Adrenal gland (tissue), 12 donors: ENCODE measurements around the gene SYNE1. TPM values are rescaled to one million over a fixed set of nuclear protein-coding genes. Genes with fewer than 3 reads are reported as not detected.

ENCODE experiments used
- DNase-seq, 7 donors: peaks; one replicate each; pipeline ENCODE4 v3.0.0-alpha.2; 2019 to 2020
- H3K27ac ChIP-seq, 5 donors: fragments of 200-600 bp; sonication (generic) in 4 of 5; 1 replicate in 3 of 5; 2 replicates in 2 of 5; pipeline versions ENCODE4 v1.5.1 to v1.8.0; 2016 to 2020; ENCODE audit warnings: mild to moderate bottlenecking in 1 of 5
- H3K27me3 ChIP-seq: fragments of 200-600 bp; 2 replicates; pipeline ENCODE4 v1.8.0; 2021
- H3K36me3 ChIP-seq, 2 donors: fragments of 200-600 bp; replicated peaks in 1 of 2; 1 replicate in 1 of 2; 2 replicates in 1 of 2; pipeline versions ENCODE4 v1.5.1 to v1.8.0; 2018 to 2022
- H3K4me1 ChIP-seq, 2 donors: fragments of 200-600 bp; replicated peaks in 1 of 2; 1 replicate in 1 of 2; 2 replicates in 1 of 2; pipeline versions ENCODE4 v1.5.1 to v1.8.0; 2018 to 2021
- H3K4me3 ChIP-seq, 4 donors: fragments of 200-600 bp; sonication (generic) in 3 of 4; one replicate each; pipeline ENCODE4 v1.5.1; 2016 to 2018
- H3K9me3 ChIP-seq, 3 donors: fragments of 200-600 bp; sonication (generic) in 1 of 3; replicated peaks in 1 of 3; 1 replicate in 2 of 3; 2 replicates in 1 of 3; pipeline versions ENCODE4 v1.5.1 to v1.8.0; 2016 to 2021
- POLR2A ChIP-seq, 2 donors: fragments of 450-650 bp; IDR thresholded peaks; one replicate each; pipeline ENCODE4 v1.6.1; 2017; ENCODE audit warnings: antibody characterized with exemption in 2 of 2, mild to moderate bottlenecking in 2 of 2, moderate library complexity in 1 of 2
- WGBS, 4 donors: extraction: QIAGEN DNeasy Blood & Tissue Kit in 2 of 4; methylation state at CpG; one replicate each; pipeline versions ENCODE4 v1.1.5 to v1.1.7; 2013 to 2017; 5-methylcytosine and 5-hydroxymethylcytosine counted together
- intact Hi-C, 2 donors: fragments of 100-400 bp; cut with DNase I; formaldehyde crosslinking; loops; one replicate each; pipeline versions ENCODE4 v1.14.1 to v1.15.0; 2022 to 2023
- polyA plus RNA-seq, 3 donors: library from polyadenylated mRNA; stranded (reverse); fragments of 200-250 nt in 2 of 3; fragments of 350-450 nt in 1 of 3; fragmentation: Illumina TruSeq in 1 of 3; extraction: RNeasy Lipid Tissue Mini Kit (QIAGEN cat#74804) in 1 of 3; gene quantifications; one replicate each; pipeline ENCODE4 v1.2.3, GENCODE V29; 2013 to 2014
- total RNA-seq, 9 donors: library from RNA; depleted of rRNA in 4 of 9; stranded (reverse); fragments of >200 nt in 4 of 9; fragments of 120-200 nt in 1 of 9; fragmentation: NEBNext Ultra II Directional in 1 of 9; extraction: Animal tissue kit (Norgen Biotek cat#: 25700) in 1 of 9; gene quantifications; one replicate each; pipeline versions ENCODE4 v1.1.0 to v1.2.4, GENCODE V29; 2013 to 2023
- TF ChIP-seq, protein P1 (sequence below), 6 experiments: fragments of 450-650 bp in 4 of 6; fragments of 200-600 bp in 2 of 6; sonication (generic) in 1 of 6; IDR thresholded peaks; 1 replicate in 5 of 6; 2 replicates in 1 of 6; pipeline versions ENCODE4 v1.5.1 to v1.8.0; 2016 to 2021; ENCODE audit warnings: antibody characterized with exemption in 6 of 6, mild to moderate bottlenecking in 2 of 6, moderate library complexity in 1 of 6
- donor health status: healthy with polysubstance abuse.
- donor health status: Bipolar disorder and iron deficiency.
- donor health status: DM: yes; HTN: yes; CAD: no.
- donor health status: DM: no; HTN: no; CAD: no.
- donor health status: DM: no; HTN: no; CAD: no.
- donor health status: DM: yes; HTN: yes; CAD: no.

The SYNE1 gene
- total and polyA plus RNA-seq, 12 donors: 29.0 to 170 (median 93.1) TPM

DNA sequence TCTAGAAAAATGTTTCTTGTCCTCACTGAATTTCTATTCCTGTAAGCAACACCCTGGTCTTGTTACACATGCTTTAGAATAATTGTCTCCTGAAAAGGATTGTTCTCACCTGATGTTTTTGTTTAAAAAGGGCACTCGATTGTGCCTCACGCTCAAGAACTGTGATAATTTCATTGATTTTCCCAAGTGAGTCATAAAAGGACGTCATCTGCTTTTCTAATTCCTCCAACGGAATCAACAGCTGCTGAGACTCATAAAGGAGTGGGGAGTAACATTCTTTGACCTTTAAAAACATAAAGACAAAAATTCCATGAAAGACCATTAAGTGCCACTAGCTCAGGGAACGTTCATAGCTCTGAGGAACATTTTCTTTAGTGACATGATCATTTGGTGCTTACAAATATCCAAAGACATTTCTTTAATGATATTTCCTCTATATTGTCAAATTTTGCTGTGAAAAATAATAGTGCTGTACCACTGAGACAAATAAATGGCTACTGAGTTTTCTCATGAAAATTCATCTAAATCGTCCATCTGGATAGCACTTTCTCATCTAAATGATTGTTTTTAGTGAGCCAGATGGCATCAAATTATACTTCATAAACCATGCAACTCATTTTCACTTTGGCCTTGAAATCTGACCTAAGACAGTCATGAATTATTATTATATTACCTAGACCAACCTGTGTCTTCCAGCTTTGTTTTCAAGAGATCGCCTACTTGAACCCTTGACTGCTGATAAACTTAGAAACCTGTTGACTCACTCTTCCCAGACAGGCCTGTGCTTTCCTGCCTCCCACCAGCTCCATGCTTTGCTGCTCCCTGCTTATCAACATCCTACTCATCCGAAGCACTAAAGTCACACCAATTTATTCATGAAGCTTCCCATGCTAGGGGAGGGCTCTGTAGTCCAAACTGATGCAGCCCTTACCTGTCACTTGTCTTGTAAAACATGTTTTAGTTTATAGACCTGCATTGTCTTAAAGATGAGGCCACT lies 178.2 kb downstream of the SYNE1 start:
- no peaks in the 10 kb centered on the region for H3K9me3 ChIP-seq
- H3K36me3 ChIP-seq: no peaks in the 10 kb centered on the region
- no peak overlapping the region for H3K27ac ChIP-seq
- no peak overlapping the region for H3K4me3 ChIP-seq
- intact Hi-C loops: no loop called here
- no peaks in the 10 kb centered on the region for H3K27me3 ChIP-seq
- H3K4me1 ChIP-seq: no peaks in the 10 kb centered on the region
- DNase-seq: no peak
- WGBS, 4 donors: 58 to 70% (median 59%) methylated on average over 8 of the region's 8 CpGs
- TF ChIP-seq POLR2A (IDR thresholded peaks at IDR 0.05): no peak
- TF ChIP-seq, protein P1, sequence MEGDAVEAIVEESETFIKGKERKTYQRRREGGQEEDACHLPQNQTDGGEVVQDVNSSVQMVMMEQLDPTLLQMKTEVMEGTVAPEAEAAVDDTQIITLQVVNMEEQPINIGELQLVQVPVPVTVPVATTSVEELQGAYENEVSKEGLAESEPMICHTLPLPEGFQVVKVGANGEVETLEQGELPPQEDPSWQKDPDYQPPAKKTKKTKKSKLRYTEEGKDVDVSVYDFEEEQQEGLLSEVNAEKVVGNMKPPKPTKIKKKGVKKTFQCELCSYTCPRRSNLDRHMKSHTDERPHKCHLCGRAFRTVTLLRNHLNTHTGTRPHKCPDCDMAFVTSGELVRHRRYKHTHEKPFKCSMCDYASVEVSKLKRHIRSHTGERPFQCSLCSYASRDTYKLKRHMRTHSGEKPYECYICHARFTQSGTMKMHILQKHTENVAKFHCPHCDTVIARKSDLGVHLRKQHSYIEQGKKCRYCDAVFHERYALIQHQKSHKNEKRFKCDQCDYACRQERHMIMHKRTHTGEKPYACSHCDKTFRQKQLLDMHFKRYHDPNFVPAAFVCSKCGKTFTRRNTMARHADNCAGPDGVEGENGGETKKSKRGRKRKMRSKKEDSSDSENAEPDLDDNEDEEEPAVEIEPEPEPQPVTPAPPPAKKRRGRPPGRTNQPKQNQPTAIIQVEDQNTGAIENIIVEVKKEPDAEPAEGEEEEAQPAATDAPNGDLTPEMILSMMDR (IDR thresholded peaks at IDR 0.05): no peak

DNA sequence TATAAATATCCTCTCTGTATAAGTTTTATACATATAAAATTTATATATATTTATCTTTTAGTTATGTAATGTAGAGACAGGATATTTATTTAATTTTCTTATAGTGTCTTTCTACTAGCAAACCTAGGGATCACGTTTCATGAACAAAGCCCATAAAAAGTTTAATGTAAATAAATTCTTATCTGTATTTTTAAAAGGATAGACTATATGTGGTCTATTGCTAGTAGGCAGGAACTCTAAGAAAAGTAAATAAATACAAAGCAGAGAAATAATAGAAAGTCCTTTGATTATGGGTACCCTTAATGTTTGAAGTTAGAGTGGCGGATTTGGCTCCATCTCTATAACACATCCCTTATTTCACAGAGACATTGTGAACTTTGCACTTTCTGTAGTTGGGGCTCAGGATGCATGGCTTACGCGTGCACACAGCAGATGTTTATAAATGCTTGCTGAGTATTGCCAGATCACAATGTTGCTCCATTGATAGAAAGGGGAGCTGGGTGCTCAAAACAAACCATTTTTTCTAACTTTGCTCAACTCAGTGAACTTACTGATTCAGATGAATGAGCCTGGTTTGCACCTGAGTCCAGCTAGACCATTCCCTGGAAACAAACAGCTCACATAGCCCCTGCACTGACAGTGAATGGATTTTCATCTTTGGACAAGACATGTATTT lies 179.1 kb downstream of the SYNE1 start:
- no peak for DNase-seq
- Histone ChIP-seq H3K9me3 (no peaks in the 10 kb centered on the region), H3K4me3 (no peak overlapping the region), H3K4me1 (no peaks in the 10 kb centered on the region), H3K27ac (no peak overlapping the region), H3K36me3 (no peaks in the 10 kb centered on the region), H3K27me3 (no peaks in the 10 kb centered on the region)
- no peak for TF ChIP-seq POLR2A (IDR thresholded peaks at IDR 0.05)
- TF ChIP-seq, protein P1 (IDR thresholded peaks at IDR 0.05): no peak
- 83 to 90% (median 89%) methylated on average over 4 of the region's 4 CpGs for WGBS, 4 donors
- intact Hi-C loops: no loop called here

GRCh38 chr6:152454003-152454402 lies 183.2 kb downstream of the SYNE1 start:
- Histone ChIP-seq H3K4me1 (no peaks in the 10 kb centered on the region), H3K9me3 (no peaks in the 10 kb centered on the region), H3K27me3 (no peaks in the 10 kb centered on the region), H3K36me3 (no peaks in the 10 kb centered on the region), H3K4me3 (no peak overlapping the region), H3K27ac (no peak overlapping the region)
- TF ChIP-seq, protein P1 (IDR thresholded peaks at IDR 0.05): no peak
- TF ChIP-seq POLR2A (IDR thresholded peaks at IDR 0.05): no peak
- intact Hi-C loops: no loop called here
- WGBS, 4 donors: 95 to 100% (median 97%) methylated on average over 3 of the region's 3 CpGs
- DNase-seq: no peak

GRCh38 chr6:152453421-152453820 lies 183.7 kb downstream of the SYNE1 start:
- H3K4me1 ChIP-seq: no peaks in the 10 kb centered on the region
- no peaks in the 10 kb centered on the region for H3K27me3 ChIP-seq
- intact Hi-C loops: no loop called here
- H3K4me3 ChIP-seq: no peak overlapping the region
- no peak for DNase-seq
- H3K9me3 ChIP-seq: no peaks in the 10 kb centered on the region
- TF ChIP-seq, protein P1 (IDR thresholded peaks at IDR 0.05): no peak
- no peak for TF ChIP-seq POLR2A (IDR thresholded peaks at IDR 0.05)
- H3K27ac ChIP-seq: no peak overlapping the region
- H3K36me3 ChIP-seq: no peaks in the 10 kb centered on the region
- 78 to 83% (median 81%) methylated on average over 7 of the region's 7 CpGs for WGBS, 4 donors
